HG02938 (cell line): ENCODE measurements around the gene RNF126.

Experiments used
- ATAC-seq: cut with Tn5 transposase; IDR thresholded peaks from one replicate; pipeline ENCODE4 v1.9.1; 2021; ENCODE audit warnings: mild to moderate bottlenecking, moderate library complexity; ENCODE audit not compliant: unreplicated experiment

RNF126 gene

GRCh38 chr19:664913-665443, 2.0 kb upstream of the RNF126 start:
- ATAC-seq = no peak

GRCh38 chr19:663682-664117, 686 bp upstream of the RNF126 start:
- no peak for ATAC-seq

GRCh38 chr19:662207-662961, 630 bp downstream of the RNF126 start:
- ATAC-seq = peak; percentile 21

GRCh38 chr19:661427-662196, 1.4 kb downstream of the RNF126 start:
- ATAC-seq = no peak

- no peak for ATAC-seq
Measured at GRCh38 chr19:660793-661426, 2.1 kb downstream of the RNF126 start.

- ATAC-seq = no peak
Measured at GRCh38 chr19:658916-659839, 3.8 kb downstream of the RNF126 start.

- no peak for ATAC-seq
Measured at GRCh38 chr19:658059-658839, 4.8 kb downstream of the RNF126 start.

- ATAC-seq = no peak
Measured at GRCh38 chr19:657611-658010, 5.4 kb downstream of the RNF126 start.

- ATAC-seq = no peak
Measured at GRCh38 chr19:656751-657559, 6.1 kb downstream of the RNF126 start.

- no peak for ATAC-seq
Measured at GRCh38 chr19:655691-656090, 7.3 kb downstream of the RNF126 start.

GRCh38 chr19:653425-653824, 9.6 kb downstream of the RNF126 start:
- ATAC-seq = no peak

GRCh38 chr19:652467-653389, 10.3 kb downstream of the RNF126 start:
- no peak for ATAC-seq

GRCh38 chr19:651991-652390, 11.0 kb downstream of the RNF126 start:
- ATAC-seq = no peak

GRCh38 chr19:651114-651818, 11.7 kb downstream of the RNF126 start:
- ATAC-seq = no peak

GRCh38 chr19:650121-650520, 12.9 kb downstream of the RNF126 start:
- ATAC-seq = no peak

GRCh38 chr19:648904-649801, 13.9 kb downstream of the RNF126 start:
- ATAC-seq = no peak
